Skeletal muscle tissue (tissue), 4 donors: Measurements from ENCODE around the gene ZFP62. TPM values are rescaled to one million over a fixed set of nuclear protein-coding genes. Genes with fewer than 3 reads are reported as not detected.

Source experiments
- H3K27ac ChIP-seq: one replicate; pipeline ENCODE4 v1.7.0; 2013; ENCODE audit warnings: mild to moderate bottlenecking, low read depth, low read length, inconsistent platforms
- H3K27me3 ChIP-seq, 3 donors: one replicate each; pipeline ENCODE4 v1.7.0; 2013; ENCODE audit warnings: low read length in 3 of 3; ENCODE audit not compliant: control insufficient read depth in 3 of 3, insufficient read depth in 3 of 3
- H3K36me3 ChIP-seq, 3 donors: one replicate each; pipeline ENCODE4 v1.7.0; 2013; ENCODE audit warnings: low read length in 3 of 3; ENCODE audit not compliant: control insufficient read depth in 3 of 3, insufficient read depth in 3 of 3
- H3K4me1 ChIP-seq, 3 donors: one replicate each; pipeline ENCODE4 v1.7.0; 2013; ENCODE audit warnings: low read length in 3 of 3, mild to moderate bottlenecking in 3 of 3; ENCODE audit not compliant: control insufficient read depth in 3 of 3, insufficient read depth in 3 of 3
- H3K4me3 ChIP-seq, 3 donors: one replicate each; pipeline ENCODE4 v1.7.0; 2013; ENCODE audit warnings: low read length in 3 of 3
- H3K9ac ChIP-seq, 3 donors: one replicate each; pipeline ENCODE4 v1.7.0; 2013; ENCODE audit warnings: low read length in 3 of 3, mild to moderate bottlenecking in 3 of 3, moderate library complexity in 2 of 3, low read depth in 1 of 3
- H3K9me3 ChIP-seq, 3 donors: one replicate each; pipeline ENCODE4 v1.7.0; 2013; ENCODE audit warnings: low read length in 3 of 3; ENCODE audit not compliant: control insufficient read depth in 3 of 3
- total RNA-seq: library from RNA; depleted of rRNA; stranded (reverse); fragments of >200 nt; gene quantifications from one replicate; pipeline ENCODE4 v1.2.3, GENCODE V29; 2014
- donor health status: Osteomylitis.

Gene ZFP62
- total RNA-seq: 16.2 TPM

- Histone ChIP-seq H3K27ac (peak within 1 kb of the TSS; percentile 80), H3K9me3 (no peaks in the 10 kb centered on the region), H3K9ac (peak within 1 kb of the TSS; percentile 96 to 97 (median 97)), H3K4me3 (peak within 1 kb of the TSS; percentile 94 to 98 (median 95)), H3K27me3 (no peaks in the 10 kb centered on the region), H3K4me1 (peaks cover 6 to 11% (median 8%) of the 10 kb centered on the region in 3 donors), H3K36me3 (peaks cover 0 to 8% (median 6%) of the 10 kb centered on the region in 3 donors)
Observed at GRCh38 chr5:180860887-180861822, at the start of gene ZFP62. ZFP62 (minus strand) TSS chr5:180861276; CDS start chr5:180861219, 57 bp downstream.

DNA sequence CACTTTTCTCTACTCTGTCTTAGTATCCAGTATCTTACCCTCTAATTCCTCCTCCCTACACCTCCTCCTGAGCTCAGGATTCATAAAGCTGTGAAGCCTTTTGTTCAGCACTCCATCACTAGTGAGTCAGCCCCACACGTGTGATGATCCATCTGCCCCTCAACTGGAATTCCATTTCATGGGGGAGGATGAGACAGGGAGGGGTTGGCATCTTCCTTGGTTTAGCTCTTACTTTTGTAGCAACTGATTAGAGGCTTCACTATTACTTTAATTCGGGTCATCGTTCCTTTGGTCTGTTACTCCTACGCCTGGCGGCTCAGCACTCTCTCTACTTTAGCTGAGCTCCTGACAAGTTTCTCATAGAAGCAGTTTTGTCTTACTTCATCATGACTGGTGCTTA, 49.7 kb upstream of the ZFP62 start:
- no peak overlapping the region for H3K27ac ChIP-seq
- peaks cover 0 to 5% (median 0%) of the 10 kb centered on the region in 3 donors for H3K27me3 ChIP-seq
- H3K4me3 ChIP-seq: no peak overlapping the region
- H3K36me3 ChIP-seq: no peaks in the 10 kb centered on the region
- no peaks in the 10 kb centered on the region for H3K4me1 ChIP-seq
- H3K9ac ChIP-seq: no peak overlapping the region
- peaks cover 0 to 2% (median 0%) of the 10 kb centered on the region in 3 donors for H3K9me3 ChIP-seq

- Histone ChIP-seq H3K27ac (no peak overlapping the region), H3K9me3 (peaks cover 0 to 2% (median 0%) of the 10 kb centered on the region in 3 donors), H3K27me3 (peaks cover 0 to 4% (median 0%) of the 10 kb centered on the region in 3 donors), H3K9ac (no peak overlapping the region), H3K4me1 (no peaks in the 10 kb centered on the region), H3K36me3 (no peaks in the 10 kb centered on the region), H3K4me3 (no peak overlapping the region)
Observed at GRCh38 chr5:180910182-180910581, 49.1 kb upstream of the ZFP62 start.

DNA sequence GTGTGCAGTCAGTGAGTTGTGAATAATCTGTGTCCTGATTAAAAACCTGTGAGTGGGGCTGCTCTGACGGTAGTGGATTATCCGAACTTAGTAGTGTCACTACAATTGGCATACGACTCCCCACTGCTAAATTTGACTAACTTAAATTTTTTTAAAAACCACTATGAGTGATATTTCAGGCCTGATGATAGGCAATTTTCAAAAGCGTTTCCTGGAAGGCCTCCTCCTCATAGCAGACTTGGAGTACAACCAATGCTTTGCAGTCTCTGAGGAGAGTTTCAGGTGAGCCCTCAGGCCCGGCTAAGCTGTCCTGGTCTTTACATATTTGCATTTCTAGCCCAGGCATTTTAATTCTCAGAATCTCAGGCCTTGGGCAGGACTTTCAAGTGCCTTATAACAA, 48.7 kb upstream of the ZFP62 start:
- H3K27ac ChIP-seq: no peak overlapping the region
- H3K9ac ChIP-seq: no peak overlapping the region
- H3K4me1 ChIP-seq: no peaks in the 10 kb centered on the region

GRCh38 chr5:180908998-180909731, 48.1 kb upstream of the ZFP62 start:
- Histone ChIP-seq H3K27me3 (no peaks in the 10 kb centered on the region), H3K4me3 (no peak overlapping the region), H3K27ac (no peak overlapping the region), H3K36me3 (no peaks in the 10 kb centered on the region), H3K9ac (no peak overlapping the region), H3K9me3 (peaks cover 0 to 2% (median 0%) of the 10 kb centered on the region in 3 donors), H3K4me1 (no peaks in the 10 kb centered on the region)

More for the DNA sequence above, 48.7 kb upstream of the ZFP62 start:
- no peaks in the 10 kb centered on the region for H3K36me3 ChIP-seq
- peaks cover 0 to under 1% (median 0%) of the 10 kb centered on the region in 3 donors for H3K27me3 ChIP-seq
- peaks cover 0 to 2% (median 0%) of the 10 kb centered on the region in 3 donors for H3K9me3 ChIP-seq
- H3K4me3 ChIP-seq: no peak overlapping the region

- Histone ChIP-seq H3K27me3 (no peaks in the 10 kb centered on the region), H3K9me3 (peaks cover 0 to 2% (median 0%) of the 10 kb centered on the region in 3 donors), H3K4me3 (no peak overlapping the region), H3K9ac (no peak overlapping the region), H3K27ac (no peak overlapping the region), H3K36me3 (no peaks in the 10 kb centered on the region), H3K4me1 (no peaks in the 10 kb centered on the region)
Observed at GRCh38 chr5:180908400-180908799, 47.3 kb upstream of the ZFP62 start.

DNA sequence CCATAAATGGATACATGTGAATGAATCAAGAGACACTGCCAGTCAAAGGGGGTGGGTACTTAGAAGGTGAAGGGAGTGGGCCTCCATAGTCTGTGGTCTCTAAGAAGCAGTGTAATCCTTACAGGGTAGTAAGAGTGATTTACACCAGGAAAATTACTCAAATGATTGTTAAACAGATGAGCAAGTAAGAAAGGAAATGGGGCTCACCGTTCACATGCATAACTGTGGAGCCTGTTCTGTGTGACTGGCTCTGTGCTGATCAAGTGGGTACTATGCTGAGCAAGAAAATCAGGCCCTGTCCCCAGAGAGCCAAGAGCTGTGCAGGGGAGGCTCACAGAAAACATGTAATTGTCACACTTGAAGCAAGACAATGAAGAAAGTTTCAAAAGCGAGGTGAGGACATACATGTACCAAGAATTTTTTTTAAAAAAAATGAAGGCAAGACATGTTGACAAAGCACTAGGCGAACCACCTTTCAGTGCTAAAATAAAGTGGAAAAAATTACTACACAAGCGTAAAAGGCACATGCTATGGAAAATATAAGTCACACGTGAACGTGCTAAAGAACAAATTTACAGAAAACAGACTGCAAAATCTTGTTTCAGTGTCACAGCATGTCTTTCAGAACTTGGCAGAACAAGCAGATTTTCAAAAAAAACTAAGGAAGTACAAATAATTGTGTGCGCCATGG, 40.4 kb upstream of the ZFP62 start:
- no peaks in the 10 kb centered on the region for H3K27me3 ChIP-seq
- no peak overlapping the region for H3K27ac ChIP-seq
- no peaks in the 10 kb centered on the region for H3K36me3 ChIP-seq
- H3K9ac ChIP-seq: no peak overlapping the region
- no peak overlapping the region for H3K4me3 ChIP-seq
- H3K4me1 ChIP-seq: peaks cover 0 to 11% (median 10%) of the 10 kb centered on the region in 3 donors
- H3K9me3 ChIP-seq: no peaks in the 10 kb centered on the region

DNA sequence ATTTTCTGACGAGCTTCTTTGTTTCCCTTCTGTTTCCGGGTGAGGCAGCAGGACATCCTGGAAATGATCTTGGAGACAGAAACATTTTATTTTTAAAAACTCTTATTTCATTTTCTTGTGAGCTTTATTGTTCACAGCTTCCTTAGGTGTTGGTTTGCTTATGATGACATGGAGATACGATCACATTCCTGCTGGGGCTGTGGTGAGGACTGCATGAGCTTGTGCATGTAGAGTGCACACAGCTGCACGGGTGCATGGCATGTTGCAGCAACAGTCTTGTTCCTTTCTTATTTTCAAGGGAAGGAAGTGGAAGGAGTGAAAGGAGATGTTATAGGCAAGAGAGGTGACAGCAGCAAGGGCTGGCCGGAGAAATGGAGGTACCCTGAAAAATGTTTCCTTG, 39.1 kb upstream of the ZFP62 start:
- H3K27me3 ChIP-seq: no peaks in the 10 kb centered on the region
- H3K9ac ChIP-seq: no peak overlapping the region
- H3K27ac ChIP-seq: no peak overlapping the region
- H3K9me3 ChIP-seq: no peaks in the 10 kb centered on the region
- H3K4me1 ChIP-seq: peaks cover 0 to 11% (median 10%) of the 10 kb centered on the region in 3 donors
- no peaks in the 10 kb centered on the region for H3K36me3 ChIP-seq
- H3K4me3 ChIP-seq: peak overlapping the region in 1 of 3 donors; percentile 29

DNA sequence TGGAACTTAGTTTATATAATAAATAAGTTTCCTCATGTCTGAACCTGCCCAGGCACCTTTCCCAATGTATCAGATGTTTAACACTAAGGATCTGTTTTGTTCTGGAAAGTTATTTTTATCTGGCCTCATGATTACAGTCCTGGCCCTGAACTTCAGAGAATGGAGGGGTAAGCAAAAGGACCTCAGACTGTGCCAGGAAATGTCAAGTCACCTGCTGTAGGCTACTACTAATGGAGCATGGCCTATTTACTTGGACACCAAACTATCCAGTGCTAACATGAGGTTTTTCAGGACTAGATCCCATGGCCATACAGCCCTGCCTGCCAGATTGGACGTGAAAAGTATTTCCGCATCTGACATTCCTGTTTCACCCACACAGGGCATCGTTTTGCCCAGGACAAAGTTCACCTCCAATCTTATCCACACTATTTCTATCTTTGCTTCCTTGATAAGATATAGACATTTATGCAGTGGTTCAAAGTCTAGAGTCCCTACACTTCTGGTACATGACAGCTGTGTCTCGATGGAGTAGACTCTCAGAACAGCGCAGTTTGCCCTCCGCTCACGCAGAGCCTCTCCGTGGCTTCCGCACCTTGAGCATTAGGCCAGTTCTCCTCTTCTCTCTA, 37.7 kb upstream of the ZFP62 start, which contains the start of gene BTNL8:
TSS of gene BTNL8 (plus strand) at position 539 of the 626 bp plus-strand sequence. CDS start 152 bp downstream, outside the sequence.
- no peaks in the 10 kb centered on the region for H3K9me3 ChIP-seq
- peaks cover 0 to 11% (median 10%) of the 10 kb centered on the region in 3 donors for H3K4me1 ChIP-seq
- H3K36me3 ChIP-seq: no peaks in the 10 kb centered on the region
- no peak within 1 kb of the TSS for H3K9ac ChIP-seq
- no peaks in the 10 kb centered on the region for H3K27me3 ChIP-seq
- H3K27ac ChIP-seq: peak within 1 kb of the TSS; percentile 59
- H3K4me3 ChIP-seq: peak within 1 kb of the TSS in 1 of 3 donors; percentile 4
